Subcutaneous adipose tissue (tissue), 4 donors: ENCODE data around the gene NCAPH2. TPM values are rescaled to one million over a fixed set of nuclear protein-coding genes. Genes with fewer than 3 reads are reported as not detected.

Experiments
- CTCF ChIP-seq: fragments of 450-650 bp; IDR thresholded peaks from one replicate; pipeline ENCODE4 v1.5.1; 2016; ENCODE audit warnings: low read depth, mild to moderate bottlenecking, control low read depth, antibody characterized with exemption, moderate library complexity
- total RNA-seq, 4 donors: library from RNA; depleted of rRNA; stranded (reverse); fragments of >200 nt; gene quantifications; one replicate each; pipeline ENCODE4 v1.1.0, GENCODE V29; 2016

The NCAPH2 gene
- total RNA-seq, 4 donors from 2014 or later, result 15.3 to 55.6 (median 27.8) TPM

- TF ChIP-seq CTCF, result no peak
Measured at GRCh38 chr22:50544078-50544745, 36.2 kb downstream of the NCAPH2 start.

GRCh38 chr22:50544746-50545253 lies 36.8 kb downstream of the NCAPH2 start:
- TF ChIP-seq CTCF, result no peak

- TF ChIP-seq CTCF, result no peak
Measured at GRCh38 chr22:50545522-50546325, 37.7 kb downstream of the NCAPH2 start, which contains the start of gene KLHDC7B. TSS of gene KLHDC7B (plus strand) at chr22:50545899. CDS start at chr22:50546244, 345 bp downstream.

- TF ChIP-seq CTCF, result no peak
Measured at GRCh38 chr22:50546326-50547262, 38.6 kb downstream of the NCAPH2 start.

GRCh38 chr22:50547263-50547985 lies 39.4 kb downstream of the NCAPH2 start:
- TF ChIP-seq CTCF, result no peak

GRCh38 chr22:50548040-50548920 lies 40.3 kb downstream of the NCAPH2 start:
- no peak for TF ChIP-seq CTCF
